Right renal pelvis (tissue), 4 donors: ENCODE data around the gene ANTXRL. TPM values are rescaled to one million over a fixed set of nuclear protein-coding genes. Genes with fewer than 3 reads are reported as not detected.
"Not testable (repeated sequence)": the region's sequence is repeated elsewhere in the genome, so short reads cannot be mapped to it uniquely, and the experiment has no call there.

Experiments used
- DNase-seq, 4 donors: peaks; one replicate each; pipeline ENCODE4 v3.0.0-alpha.2; 2013; ENCODE audit warnings: low read depth in 4 of 4, low spot score in 3 of 4, missing footprints in 1 of 4
- polyA plus RNA-seq, 4 donors: library from polyadenylated mRNA; unstranded; fragments of 120-200 nt; gene quantifications; one replicate each; pipeline ENCODE4 v1.2.1, GENCODE V29; 2013; ENCODE audit not compliant: insufficient read length in 4 of 4

The ANTXRL gene
- polyA plus RNA-seq, 4 donors: not detected

DNA sequence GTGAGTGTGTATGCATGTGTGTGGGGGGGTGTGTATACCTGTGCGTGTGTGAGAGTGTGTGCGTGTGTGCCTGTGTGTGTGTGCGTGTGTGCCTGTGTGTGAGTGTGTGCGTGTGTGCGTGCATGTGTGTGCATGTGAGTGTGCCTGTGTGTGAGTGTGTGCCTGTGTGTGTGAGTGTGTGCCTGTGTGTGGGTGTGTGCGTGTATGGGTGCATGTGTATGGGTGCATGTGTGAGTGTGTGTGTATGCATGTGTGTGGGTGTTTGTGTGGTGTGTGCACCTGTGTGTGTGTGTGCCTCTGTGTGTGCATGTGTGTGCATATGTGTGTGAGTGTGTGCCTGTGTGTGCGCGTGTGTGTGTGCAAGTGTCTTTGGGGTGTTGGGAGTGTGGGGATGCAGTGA lies 6.4 kb downstream of the ANTXRL start:
- DNase-seq: no peak

DNA sequence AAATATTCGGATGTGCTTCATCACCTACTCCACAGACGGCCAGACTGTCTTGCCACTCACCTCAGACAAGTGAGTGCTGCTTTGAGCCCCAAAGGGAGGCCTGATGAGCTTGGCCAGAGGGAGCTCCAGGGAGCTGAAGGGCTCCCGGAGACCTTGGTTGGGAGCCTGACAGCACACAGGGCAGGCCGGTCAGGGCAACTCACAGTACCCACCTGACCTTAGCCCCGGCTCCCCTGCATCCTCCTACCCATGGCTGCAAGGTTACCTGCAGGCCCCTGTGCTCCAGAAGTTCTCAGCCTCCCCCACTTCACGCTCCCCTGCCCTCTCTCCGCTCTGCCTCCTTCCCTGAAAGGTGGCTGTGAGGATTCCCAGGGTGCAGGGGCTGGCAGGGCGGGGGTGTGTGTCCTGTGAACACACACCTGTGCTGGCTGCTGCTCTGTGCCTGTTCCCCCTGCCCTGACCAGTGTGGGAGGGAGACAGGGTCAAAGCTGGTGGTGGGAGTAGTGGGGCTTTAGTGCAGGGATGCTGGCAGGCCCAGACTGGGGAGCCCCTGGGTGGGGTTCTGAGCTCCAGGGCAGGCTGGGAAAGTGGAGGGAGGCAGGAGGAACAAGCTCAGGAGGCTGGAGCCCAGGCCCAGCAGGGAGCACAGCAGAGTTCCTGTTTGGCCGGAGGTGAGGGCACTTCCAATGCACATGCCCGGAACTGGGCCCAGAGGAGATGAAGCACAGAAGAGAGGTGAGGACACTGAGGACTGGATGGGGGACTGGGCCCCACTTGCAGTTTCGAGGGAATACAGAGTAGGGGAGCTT lies 7.2 kb downstream of the ANTXRL start:
- DNase-seq: no peak

DNA sequence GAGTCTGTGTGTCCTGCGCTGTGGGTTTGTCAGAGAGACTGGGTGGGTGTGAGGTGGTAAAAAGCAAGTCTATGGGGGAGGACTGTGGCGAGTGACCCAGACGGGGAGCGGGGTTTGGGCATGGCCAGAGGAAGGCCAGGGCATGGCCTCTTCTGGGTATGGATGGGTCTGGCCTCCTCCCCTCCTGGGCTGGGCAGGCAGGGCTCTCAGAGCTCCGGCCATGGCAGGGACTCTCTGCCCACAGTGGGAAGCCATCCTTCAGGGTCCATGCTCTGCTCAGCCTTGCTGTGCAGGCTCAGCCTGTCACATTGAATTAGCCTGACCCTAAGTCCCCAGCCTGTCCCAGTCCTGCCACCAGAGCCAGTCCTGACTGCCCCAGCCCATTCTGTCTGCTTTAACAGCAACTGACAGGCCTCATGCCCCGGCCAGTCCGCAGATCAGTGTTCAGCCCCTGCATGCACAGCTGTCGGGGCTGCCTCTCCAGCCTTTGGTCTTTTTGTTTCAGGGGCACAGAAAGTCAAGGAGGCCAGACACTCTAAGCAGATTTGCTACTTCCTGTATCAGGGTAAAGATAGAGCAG lies 7.9 kb downstream of the ANTXRL start:
- DNase-seq: no peak

DNA sequence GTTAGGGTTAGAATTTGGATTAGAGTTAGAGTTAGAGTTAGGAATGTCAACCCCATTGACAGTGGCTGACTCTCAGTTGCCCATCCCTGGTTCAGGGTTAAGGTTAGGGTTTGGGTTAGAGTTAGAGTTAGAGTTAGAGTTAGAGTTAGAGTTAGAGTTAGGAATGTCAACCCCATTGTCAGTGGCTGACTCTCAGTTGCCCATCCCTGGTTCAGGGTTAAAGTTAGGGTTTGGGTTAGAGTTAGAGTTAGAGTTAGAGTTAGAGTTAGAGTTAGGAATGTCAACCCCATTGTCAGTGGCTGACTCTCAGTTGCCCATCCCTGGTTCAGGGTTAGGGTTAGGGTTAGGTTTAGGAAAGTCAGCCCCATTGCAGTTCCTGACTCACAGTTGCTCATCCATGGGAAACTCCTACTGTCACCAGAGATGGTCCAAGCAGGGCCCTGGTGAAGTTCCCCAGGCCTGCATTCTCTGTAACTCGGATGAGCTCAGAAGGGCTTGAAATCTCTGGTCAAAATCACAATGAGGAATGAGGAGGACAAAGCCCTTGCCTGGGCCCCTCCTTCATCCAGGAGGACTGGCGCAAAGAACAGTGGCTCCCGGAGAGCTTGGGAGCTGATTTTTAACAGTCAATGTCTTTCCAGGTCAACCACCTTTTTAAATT lies 8.7 kb downstream of the ANTXRL start:
- not testable (repeated sequence) for DNase-seq

DNA sequence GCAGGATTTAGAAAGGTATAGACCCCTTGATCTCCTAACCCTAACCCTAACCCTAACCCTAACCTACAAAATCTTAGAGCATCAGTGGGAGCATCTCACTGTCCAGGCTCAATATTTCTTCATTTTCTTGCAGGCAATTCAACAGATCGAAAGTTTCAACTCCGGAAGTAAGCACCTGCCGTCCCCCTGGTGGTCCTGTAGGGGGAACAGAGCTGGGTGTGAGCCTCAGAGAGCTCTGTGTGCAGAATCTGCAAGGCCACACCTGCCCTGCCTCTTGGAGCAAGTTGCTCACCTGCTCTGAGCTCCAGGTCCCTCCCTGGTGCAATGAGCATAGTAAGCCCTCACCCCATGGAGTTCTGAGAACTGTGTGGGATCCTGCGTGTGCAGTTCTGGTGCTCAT lies 9.3 kb downstream of the ANTXRL start:
- DNase-seq: not testable (repeated sequence)

DNA sequence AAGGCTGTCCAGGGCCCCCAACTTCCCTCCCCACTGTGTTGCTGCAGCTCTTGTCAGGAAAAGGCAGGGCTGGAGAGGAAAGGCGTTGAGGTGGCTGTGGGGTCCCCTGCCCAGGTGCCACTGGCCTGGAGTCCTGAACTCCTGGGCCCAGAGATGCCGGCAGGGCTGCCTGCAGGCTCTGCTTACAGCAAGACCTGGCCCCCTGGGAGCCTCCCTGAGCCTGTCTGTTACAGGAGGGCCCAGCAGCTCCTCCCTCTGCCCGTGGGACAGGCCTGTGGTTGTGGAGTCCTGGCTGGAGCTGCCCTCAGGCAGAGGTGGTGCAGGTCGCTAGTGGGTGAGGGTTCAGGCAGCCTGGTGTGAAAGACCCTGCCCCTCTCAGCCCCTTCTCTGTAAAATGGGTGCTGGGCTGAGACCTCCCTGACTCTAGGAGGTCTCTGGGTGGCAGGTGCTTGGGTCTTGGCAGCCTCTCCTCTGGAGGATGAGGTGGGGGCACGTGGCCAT lies 9.9 kb downstream of the ANTXRL start:
- no peak for DNase-seq

DNA sequence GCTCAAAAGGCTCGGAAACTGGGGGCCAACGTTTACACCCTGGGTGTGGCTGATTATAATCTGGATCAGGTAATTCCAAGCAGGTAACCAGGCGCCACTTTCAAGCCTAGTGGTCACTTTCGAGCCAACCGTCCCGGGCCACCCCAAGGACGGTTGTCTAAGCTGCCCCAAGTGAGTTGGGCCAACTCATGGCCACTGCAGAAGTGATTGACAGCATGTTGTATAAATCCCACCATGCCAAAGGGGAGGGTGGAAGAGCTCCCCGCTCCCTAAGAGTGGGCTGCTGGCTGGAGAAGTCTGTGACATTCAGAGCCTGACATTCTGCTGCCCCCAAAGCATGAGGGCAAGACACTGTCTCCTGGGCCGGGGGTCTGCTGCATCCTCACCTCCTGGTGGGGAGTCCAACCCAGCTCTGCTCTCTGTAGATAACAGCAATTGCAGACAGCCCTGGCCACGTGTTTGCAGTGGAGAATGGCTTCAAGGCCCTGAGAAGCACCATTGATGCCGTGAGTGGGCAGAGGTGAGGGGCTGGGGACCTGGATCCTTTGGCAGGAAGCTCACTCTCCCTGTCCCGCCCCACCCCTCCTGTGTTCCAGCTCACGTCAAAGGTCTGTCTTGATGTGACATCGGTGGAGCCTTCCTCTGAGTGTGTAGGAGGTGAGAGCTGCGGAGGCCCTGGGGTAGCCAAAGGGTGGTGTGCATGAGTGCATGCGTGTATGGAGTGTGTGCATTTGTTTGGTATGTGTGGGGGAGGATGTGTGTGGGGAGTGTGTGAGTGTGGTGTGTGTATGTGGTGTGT lies 10.8 kb downstream of the ANTXRL start:
- DNase-seq: no peak

DNA sequence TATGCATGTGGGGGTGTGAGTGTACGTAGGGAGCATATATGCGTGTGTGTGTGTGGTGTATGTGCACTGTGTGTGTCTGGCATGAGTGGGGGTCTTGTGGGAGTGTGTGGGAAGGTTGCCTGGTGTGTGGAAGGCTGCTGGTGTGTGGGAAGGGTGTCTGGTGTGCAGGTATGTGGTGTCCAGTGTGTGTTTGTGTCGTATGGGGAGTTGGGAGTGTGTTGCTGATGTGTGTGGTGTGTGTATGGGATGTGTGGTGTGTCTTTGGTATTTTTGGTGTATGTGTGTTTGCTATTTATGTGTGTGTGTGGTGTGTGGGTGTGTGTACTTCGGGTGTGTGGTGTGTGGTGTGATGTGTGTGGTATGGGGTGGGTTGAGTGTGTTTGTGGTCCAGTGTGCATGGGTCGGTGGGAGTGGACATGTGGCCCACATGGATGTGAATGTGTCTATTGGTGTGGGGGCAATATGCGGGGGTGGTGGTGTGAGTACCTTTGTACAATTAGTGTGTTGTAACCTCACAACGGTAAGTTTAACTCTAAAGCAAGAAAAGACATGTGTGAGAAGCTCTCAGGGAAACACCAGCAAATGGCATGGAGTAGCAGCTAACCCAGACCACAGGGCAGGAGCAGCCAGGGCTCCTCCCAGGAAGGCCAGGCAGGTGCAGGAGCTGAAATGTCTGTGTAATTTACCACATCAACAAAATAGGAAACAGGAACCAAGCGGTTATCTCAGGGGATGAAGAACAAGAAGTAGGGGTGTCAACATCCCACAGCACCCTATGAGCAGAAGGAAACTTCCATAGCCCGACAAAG lies 11.9 kb downstream of the ANTXRL start:
- DNase-seq: no peak

DNA sequence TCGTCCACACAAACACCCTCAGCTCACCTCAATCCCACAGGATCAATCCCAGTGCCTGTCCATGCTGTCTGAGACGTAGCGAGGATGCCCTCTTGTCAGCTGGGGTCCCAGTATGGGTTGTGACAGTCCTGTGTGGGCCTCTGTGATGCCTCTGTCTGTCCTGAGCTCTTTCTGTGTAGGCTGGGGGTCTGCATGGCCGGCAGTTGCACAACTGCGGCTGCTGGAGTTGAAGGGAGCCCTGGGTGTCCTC lies 12.4 kb downstream of the ANTXRL start:
- DNase-seq: no peak

DNA sequence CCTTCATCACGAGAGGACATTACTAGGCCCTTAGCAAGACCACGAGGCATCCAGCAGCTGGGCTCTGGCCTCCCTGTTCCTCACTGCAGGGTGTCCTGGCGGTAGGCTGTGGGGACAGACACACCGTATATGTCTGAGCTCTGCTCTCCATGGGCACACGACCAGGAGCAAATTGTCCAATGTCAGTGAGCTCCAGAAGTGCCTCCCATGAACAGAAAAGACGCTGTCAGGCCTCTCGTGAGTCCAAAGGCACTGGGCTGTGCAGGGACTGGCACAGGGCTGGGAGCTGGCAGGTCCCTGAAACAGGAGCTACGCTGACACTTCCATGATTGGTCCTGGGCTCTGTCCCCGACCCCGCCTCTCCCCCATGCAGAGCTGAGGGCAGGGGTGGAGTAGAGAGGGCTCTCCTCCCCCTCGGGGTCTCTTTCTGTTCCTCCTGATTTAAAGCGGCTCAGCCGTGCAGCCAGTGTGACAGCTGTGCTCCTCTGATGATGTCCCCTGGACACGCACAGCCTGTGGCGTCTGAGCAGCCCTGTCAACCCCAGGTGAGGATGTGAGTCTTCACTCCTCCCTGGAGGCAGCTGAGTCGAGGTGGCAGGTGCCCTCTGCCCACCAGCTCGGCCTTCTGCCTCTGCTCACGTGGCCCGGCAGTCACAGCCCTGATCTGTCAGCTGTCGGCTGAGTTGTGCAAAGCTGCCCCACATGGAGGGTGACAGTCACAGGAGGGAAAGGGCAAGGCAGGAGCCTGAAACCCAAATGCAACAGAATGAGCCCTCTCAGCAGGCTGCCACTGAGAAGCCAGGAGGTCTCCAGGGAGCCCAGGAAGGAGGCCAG lies 13.0 kb downstream of the ANTXRL start:
- no peak for DNase-seq

DNA sequence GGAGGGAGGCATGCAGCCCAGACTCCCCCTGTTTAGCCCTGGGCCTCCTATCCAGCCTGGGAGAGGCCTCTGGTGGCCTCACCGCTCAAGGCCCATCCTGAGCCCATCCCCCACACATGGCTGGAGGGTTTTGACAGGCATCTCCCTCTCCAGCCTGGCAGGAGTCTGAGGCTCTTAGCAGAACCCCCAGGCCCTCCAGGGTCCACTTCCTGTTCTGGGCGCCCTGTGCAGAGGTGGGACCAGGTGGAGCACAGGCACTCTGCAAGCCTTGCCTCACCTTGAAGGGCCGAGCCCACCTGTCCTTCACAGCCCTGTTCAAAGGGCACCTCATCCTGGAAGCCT lies 13.5 kb downstream of the ANTXRL start:
- not testable (repeated sequence) for DNase-seq

DNA sequence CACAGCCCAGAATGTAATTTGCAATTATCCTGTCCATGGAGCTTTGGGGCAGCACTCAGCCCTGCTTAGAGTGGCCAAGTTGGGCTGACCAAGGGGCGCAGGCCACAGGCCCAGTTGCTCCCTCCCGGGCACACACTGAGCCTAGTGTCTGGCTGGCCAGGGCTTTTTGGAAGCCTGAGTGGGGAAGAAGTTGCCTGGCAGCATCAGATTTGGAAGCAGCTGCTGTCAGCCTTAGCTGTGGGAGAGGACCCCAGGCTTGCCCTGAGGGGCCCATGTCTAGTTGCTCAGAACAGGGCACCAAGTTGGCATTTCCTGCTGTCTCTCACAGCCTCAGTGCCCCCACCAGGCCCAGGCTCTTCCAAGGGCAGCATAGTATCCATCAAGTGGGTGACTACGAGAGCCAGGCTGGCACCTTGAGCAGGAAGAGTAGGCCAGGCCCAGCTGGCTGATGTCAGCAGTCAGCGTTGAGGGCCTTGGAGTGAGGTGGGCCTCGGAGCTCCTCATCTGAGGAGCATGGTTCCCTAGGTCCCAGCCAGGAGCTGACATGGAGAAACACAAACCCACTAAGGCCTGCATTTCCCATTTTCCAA lies 14.4 kb downstream of the ANTXRL start:
- DNase-seq: no peak

DNA sequence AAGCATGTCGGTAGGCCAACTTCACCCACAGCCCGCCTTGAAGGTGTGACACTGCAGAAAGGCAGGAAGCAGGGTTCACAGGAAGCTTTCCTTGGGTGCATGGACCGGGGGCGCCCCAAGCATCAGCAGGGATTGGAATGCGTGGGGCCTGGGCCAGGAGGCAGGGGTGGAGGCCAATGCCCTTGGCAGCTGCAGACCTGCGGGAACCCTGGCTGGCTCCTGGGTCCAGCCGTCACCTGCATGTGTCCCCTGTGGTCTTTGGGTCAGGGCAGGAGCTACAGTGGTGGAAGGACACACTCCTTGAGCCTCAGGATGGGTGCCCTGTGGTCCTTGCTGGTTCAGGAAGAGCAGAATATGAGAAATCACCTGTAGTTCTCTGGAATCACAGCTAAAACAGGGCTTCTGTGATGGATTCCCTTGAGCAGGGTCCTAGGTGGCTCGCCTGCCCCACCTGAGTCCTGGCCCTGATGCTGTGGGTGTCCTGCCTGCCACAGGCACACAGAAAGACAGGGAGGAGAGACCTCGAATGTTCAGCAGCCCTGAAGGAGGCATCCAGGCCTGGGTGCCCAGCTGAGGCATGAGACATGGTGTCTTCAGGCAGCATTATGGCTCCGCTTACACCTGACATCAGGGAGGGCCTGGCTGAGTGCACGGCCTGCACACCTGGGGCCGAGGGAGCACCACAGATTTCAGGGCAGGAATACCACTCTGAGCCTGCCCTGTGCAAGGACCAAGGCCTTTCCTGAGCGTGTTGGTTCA lies 15.1 kb downstream of the ANTXRL start:
- DNase-seq: no peak

DNA sequence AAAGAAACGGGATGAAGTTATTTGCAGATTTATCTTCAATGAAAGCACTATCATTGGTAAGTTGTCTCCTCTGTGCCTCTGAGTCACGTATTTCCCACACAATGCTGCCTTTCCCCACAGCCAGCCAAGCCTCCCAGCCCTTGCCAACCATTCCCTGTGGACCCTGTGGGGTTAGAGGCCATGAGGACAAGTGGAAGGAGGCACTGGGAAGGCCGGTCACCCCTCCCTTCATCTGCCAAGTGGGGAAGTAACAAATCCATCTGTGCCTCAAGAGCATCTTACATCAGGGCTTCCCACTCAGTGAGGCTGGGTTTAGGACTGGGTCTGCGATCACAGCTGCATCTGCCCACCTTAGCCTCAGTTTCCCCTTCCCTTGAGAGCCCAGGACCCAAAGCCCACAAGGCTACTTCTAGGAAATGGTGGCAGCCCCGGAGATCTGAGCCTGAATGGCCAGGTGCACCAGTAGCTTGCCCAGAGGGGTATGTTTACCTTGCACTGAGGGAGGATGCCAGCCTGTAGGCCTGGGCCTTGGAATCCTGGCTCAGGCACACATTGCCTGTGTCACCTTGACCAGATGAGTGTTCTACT lies 16.1 kb downstream of the ANTXRL start:
- not testable (repeated sequence) for DNase-seq

DNA sequence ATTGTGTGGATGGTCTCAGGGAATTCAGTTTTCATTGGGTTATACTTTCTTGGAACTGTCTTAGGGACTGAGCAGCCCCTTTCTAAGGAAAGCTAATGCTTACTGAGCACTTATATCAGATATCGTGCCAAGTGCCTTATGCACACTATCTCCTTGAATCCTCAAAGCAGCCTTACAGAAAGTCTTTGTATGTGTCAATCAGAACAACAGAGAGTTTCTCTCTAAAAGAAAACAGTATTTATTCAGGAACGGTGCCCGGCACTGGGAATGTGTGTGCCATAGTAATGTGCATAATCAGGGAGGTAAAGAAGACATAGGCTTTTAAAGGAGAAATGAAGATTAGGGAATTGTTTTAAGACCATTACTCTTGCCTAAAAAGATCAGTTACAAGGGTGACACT lies 17.3 kb downstream of the ANTXRL start:
- no peak for DNase-seq

DNA sequence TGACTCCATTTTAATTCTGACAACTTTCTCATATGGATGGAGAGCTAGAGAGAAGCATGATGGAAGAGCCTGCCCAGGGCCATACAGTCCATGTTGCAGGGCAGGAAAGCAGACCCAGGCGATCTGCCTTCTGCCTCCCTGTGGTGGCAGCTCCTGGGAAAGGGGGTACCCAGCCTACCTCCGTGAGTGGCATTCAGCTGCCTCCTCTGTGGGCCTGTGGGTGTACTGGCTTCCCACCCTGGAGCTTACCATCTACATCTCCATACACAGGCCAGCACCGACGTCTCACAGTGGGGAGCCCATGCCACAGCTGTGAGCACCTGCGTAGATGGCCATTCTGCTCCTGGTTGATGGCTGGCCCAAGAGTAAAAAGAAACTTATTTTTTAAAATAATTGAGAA lies 17.9 kb downstream of the ANTXRL start:
- not testable (repeated sequence) for DNase-seq

DNA sequence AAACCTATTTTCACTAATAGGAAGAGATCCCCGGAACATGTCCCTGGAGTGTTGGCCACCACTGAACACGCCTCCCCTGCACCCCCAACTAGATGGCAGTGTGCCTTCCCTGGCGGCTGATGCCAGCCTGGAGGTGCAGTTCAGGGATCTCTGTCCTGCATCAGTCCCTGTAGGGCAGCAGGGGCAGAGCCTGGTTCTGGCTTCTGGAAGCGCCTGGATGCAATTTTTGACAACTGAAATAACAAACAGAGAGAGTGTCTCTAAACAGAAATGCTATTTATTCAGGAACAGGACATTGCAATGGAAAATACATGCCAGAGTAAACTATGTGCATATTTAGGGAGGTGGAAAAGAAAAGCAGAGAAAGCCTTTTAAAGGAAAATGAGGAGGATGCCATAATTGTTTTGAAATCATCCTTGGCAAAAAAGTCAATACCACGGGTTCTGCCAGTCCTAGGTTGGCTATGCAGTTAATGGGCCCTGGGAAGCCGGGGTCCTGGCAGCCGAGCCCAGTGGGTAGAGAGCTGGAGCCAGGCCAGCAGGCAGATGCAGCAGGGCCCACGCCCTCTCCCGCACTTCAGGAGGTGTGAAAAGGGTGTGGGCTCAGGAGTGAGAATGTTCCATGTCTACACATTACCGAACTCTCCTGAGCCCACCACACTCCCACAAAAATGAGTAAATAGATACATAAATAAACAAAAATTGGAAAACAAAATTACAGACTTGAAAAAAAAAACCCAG lies 18.5 kb downstream of the ANTXRL start:
- DNase-seq: no peak
